OCI-LY7 (cell line): ENCODE results near the gene SMIM21.

Source experiments
- CTCF ChIP-seq: fragments of 200-600 bp; sonication (generic); conservative IDR thresholded peaks from 2 replicates; pipeline ENCODE4 v1.5.1; 2014; ENCODE audit warnings: mild to moderate bottlenecking, antibody characterized with exemption, low read length, moderate library complexity, mixed read lengths
- EZH2phosphoT487 ChIP-seq: fragments of 200-600 bp; sonication (generic); IDR thresholded peaks from 2 replicates; pipeline ENCODE4 v1.6.1; 2018; ENCODE audit warnings: low read depth, borderline replicate concordance, mild to moderate bottlenecking, mixed run types, antibody characterized with exemption, low read length, moderate library complexity, mixed read lengths

- TF ChIP-seq CTCF: no peak
- TF ChIP-seq EZH2phosphoT487: no peak
Measured at GRCh38 chr18:75363446-75364225, 63.9 kb downstream of the SMIM21 start.
